GM18861 (cell line): Measurements from ENCODE around the gene RAVER2.
"Not testable (repeated sequence)": the region's sequence is repeated elsewhere in the genome, so short reads cannot be mapped to it uniquely, and the experiment has no call there.

Experiments used
- ATAC-seq: cut with Tn5 transposase; IDR thresholded peaks from one replicate; pipeline ENCODE4 v1.9.1; 2021; ENCODE audit not compliant: unreplicated experiment

Gene RAVER2

DNA sequence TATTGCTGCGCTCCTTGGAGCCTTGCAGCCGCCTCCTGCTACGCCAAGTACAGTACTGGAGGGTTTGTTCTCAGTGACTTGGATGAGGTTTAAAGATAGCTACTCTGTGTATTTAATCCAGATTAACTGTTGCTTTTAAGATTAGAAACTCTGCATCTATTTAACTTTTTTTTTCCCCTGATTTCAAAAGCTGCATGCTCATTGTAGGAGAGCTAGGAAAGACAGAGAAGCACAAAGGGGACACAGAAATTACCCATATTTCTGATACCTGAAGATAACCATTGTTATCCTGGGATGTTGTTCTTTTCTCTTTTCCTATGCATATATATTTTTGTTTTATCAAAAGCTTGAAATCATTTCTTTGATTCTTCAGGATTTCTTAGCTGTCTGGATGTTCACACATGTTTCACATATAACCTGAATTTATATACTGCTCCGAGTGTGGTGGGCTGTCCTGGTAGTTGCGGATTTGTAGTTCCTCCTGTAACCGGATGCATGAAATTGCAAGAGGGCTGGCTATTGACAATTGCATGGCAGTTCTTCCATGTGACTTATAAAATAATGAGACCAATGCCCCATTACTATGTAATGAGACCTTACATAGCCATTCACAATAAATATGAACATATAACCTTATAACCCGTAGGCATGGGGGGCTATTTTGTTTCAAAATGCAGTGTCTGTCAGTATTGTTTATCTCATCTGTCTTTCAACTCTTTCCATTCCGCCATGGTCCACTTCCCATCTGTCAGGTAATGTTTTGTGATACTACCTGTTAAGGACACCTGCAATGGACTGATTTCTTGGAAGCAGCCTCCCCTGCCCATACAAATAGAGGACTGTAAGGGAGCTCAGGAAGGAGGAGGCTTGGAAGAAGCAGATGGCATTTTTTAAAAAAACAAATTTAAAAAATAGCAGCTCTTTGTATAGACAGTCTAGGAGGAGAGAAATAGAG is 1.4 kb downstream of the RAVER2 start:
- ATAC-seq, result no peak

DNA sequence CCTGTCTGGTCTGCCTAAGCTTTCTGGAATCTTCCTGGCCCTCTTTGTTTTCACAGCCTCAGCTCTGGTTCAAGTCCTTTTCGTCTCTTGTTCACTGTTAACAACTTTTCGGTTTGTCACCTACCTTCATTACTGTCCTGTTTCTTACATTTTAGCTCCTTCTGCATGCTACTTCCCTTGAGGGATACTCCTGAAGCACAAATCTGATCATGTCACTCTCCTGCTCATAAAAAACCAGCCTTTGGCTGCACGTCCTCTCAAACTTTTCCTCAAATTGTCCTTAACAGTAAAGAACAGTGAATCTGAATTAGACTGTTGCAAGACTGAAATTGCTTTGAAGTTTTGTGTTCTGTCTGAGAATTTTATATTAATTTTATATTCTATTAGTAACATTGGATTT is 3.3 kb downstream of the RAVER2 start:
- no peak for ATAC-seq

DNA sequence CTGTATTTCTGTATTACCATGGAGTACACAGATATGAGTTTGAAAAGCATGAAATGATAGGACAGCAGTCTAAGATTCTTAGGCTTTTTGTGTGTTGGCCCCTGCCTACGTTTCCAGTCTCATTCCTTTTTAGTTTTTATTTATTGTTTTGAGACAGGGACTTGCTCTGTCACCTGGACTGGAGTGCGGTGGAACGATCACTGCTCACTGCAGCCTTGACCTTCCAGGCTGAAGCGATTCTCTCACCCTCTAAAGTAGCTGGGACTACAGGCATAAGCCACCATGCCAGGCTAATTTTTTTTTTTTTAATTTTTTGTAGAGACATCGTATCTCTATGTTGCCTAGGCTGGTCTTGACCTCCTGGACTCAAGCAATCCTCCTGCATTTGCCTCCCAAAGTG is 3.8 kb downstream of the RAVER2 start:
- no peak for ATAC-seq

DNA sequence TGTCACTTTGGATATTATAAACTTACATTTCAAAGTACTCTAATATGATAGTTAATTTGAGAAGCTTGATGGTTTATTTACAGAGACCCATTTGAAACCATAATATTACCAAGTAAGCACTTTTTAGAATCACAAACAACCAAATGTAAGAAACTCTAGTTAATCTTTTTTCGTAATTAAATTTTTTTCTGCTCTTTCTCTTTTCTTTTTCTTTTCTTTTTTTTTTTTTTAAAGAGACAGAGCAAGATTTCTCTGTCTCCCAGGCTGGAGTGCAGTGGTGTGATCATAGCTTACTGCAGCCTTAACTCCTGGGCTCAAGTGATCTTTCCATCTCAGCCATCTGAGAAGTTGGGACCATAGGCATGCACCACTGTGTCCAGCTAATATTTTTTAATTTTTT is 5.2 kb downstream of the RAVER2 start:
- ATAC-seq, result no peak

DNA sequence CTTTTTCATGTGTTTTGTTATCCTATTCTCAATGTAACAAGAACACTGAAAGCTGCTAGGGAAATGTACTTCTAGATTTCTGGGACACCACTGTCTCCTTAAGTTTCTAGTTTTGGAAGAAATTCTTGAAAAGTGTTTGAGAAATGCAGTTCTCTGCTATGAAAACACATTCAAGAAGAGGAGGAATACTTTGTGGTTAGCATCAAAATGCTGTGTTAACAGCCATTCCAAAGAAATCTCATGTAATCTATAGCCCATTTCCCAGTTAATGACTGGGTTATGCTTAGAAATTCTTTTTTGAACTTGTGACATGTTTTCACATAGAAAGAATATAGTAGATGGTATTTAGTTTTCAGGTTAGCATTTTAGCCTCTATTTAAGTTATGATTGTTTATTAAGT is 6.0 kb downstream of the RAVER2 start:
- no peak for ATAC-seq

DNA sequence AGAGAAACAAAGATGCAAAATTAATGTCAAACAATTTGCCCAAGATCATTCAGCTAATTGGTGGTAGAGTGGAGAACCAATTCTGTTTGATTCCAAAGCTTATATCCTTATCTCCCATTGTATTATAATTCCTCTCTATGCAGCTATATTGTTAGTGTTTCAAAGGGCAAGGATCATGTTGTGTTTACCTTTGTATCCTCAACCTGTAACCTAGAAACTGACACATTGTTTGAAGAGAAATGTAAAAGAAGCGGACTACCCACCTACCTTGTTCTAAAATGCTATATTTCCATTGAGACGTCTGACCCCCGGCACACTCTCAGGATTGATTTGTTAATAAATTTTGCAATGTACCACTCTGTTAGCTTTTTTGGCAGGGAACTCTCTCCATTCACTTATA is 9.3 kb downstream of the RAVER2 start:
- no peak for ATAC-seq

DNA sequence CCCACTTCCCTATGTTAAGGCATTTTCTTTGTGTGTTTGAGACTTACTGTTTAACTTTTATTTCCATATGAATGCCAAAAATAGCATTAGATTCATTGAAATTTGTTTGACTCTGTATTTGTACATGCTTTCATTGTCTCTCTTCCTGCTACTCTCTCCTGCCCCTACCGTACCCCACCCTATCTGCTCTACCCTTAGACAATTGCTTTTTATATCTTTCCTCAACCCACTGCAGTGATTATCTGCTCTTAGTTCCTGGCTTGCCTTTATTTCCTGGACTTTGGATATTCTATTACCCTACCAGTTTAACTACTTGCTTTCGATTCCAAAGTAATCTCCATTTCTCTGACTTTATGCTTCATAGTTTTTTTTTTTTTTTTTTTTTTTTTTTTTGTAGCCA is 10.5 kb downstream of the RAVER2 start:
- no peak for ATAC-seq

DNA sequence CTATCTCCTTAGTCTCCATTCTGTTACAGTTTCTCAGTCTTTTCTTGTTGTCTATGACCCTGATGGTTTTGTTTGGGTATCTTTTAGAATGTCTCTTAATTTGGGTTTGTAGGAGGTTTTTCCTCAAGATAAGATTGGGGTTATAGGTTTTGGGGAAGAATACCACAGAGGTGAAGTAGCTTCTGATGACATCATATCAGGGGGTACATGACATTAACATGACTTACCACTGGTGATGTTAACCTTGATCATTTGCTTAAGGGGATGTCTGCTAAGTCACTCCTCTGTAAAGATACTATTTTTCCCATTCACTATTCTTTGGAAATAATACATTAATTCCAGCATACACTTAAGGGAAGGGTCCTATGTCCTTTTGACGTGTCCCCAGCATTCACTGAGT is 11.9 kb downstream of the RAVER2 start:
- no peak for ATAC-seq

DNA sequence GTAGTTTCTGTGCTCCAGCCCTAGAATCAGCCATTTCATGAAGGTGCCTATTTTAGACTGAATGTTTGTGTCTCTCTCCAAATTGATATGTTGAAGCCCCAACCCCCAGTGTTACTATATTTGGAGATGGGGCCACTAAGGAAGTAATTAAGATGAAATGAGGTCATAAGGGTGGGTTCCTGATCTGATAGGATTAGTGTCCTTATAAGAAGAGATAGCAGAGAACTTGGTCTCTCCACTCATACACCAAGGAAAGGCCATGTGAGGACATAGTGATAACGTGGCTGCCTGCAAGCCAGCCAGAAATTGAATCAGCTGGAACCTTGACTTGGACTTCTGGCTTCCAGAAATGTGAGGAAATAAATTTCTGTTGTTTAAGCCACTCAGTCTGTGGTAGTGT is 12.3 kb downstream of the RAVER2 start:
- ATAC-seq, result no peak

DNA sequence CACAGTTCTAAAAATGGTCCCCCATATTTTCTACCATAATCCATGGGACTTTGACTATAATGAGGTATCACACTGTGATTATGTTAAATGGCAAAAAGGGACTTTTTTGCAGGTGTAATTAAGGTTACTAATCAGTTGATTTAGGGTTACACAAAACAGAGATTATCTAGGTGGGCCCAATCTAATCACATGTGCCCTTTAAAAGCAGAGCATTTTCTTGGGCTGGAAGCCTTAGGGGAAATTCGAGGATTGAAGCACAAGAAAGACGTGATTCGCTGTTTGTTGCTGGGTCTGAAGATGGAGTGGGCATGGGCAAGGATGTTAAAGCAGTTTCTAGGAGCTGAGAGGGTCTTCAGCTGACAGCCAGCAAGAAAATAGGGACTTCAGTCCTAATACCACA is 13.4 kb downstream of the RAVER2 start:
- no peak for ATAC-seq

DNA sequence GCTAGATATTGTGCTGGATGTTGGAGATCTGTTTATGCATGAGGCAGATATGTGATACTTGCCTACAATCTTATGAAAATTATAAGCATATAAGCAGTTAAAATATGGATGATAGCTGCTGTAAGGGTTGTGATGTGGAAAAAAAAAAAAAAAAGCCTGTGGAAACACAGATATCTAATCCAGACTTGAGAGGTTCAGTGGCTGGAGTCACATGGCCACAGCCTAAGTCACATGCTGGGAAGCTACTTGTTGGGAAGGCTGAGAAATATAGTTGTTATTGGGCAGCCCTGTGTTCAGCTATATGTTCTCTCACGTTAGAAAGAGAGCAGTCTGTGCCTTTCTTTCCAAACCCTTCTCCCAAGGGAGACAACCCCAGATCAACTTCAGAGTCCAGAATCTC is 15.1 kb downstream of the RAVER2 start:
- no peak for ATAC-seq

DNA sequence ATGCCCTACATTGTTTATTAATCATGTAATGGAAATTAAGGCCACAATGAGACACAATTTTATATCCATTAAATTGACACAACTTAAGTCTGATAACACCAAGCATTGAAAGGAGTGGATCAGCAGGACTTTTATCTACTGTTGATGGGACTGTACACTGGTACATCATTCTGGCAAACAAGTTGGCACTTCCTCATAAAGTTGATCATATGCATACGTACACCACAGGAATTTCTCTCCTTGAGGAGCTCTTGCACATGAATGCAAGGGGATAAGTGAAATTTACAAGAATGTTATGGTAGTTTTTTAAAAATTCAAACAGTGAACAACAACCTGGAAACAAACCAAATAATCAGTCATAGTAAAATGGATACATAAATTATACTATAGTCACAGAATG is 20.1 kb downstream of the RAVER2 start:
- ATAC-seq, result no peak

DNA sequence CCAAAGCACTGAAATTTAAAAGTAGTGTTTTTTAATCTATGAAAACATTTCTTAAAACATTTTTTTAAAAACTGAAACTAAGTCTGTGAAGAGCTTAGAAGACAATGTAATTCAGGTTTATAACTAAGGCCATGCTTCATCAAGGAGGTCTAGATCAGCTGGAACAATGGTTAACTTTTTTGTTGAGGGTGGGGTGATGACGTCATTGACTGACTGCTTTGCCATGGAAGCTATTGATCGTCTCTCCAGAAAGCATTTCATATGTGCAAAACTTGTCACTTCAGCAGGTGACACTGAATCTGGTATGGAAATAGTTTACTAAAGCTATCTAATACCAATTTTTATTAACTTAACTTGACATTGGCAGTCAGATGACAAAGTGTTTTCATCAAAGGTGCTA is 21.0 kb downstream of the RAVER2 start:
- ATAC-seq, result no peak

DNA sequence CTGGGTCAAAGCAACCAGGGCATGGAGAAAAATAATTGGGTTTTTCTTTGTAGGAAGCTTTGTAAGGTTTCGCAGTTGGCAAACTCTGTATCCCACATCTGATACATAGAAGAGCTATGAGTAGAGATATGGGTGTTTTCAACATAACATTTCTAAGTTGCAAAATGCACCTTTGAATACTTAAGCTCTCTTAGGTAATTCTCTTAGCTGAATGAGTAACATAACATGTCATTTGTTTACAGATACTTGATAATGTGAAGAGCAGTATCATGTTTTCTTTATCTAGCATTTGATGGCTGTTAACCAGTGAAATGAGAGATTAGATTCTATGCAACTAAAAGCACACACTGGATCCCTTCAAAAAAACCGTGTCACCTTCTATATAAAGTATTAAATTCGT is 21.6 kb downstream of the RAVER2 start:
- ATAC-seq, result no peak

DNA sequence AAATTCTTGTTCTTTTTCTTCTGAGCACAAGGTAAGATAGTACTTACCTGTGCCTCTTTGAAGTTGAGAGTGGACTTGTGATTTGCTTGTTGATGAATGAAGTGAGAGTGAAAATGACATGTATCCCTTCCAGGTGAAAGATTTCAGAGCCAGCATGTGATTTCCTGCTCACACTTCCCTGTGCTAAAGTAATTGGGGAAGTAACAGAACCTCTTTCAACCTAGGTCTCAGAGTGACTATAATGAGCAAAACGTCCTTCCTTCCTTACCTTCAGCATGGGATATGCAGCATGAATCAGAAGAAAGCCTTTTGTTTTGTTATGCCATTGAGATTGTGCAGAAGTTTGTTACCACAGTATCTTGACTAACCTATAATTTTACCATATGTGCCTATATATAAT is 24.6 kb downstream of the RAVER2 start:
- no peak for ATAC-seq

DNA sequence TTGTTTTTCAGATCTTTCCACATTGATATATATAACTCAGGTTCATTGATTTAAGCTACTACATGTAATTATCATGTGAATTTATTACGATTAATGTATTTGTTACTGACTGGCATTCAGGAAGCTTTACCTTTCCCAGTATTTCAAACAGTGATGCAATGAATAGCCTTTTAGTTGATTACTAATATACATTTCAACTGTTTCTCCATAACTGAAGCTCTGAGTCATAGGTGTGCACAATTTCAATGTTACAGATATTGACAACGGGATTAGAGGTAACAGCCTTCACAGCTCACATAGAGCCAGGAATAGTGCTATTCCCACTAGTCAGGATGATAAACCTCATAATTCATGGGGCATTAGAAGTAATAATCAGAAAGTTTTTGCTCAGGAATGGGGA is 25.1 kb downstream of the RAVER2 start:
- ATAC-seq, result no peak

DNA sequence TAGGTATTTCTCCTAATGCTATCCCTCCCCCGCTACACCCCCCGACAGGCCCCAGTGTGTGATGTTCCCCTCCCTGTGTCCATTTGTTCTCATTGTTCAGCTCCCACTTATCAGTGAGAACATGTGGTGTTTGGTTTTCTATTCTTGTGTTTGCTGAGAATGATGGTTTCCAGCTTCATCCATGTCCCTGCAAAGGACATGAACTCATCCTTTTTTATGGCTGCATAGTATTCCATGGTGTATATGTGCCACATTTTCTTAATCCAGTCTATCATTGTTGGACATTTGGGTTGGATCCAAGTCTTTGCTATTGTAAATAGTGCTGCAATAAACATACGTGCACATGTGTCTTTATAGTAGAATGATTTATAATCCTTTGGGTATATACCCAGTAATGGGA is 28.4 kb downstream of the RAVER2 start:
- ATAC-seq, result not testable (repeated sequence)

DNA sequence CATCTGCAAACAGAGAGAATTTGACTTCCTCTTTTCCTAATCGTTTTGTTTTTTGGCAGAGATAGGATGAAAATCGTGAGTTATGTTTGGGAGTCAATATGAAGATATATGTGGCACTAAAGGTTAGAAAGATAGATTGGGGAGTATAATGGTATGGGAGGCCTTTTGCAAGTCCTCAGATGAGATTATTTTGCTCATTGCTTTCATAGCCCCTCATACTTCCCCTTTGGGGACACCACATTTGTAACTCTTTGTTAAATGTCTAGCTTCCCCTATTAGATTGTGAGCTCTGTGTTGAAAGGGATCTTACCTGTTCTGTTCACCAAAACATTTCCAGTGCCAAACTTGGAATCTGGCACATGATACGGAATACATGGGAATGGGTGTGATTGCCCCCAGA is 30.2 kb downstream of the RAVER2 start:
- ATAC-seq, result no peak

DNA sequence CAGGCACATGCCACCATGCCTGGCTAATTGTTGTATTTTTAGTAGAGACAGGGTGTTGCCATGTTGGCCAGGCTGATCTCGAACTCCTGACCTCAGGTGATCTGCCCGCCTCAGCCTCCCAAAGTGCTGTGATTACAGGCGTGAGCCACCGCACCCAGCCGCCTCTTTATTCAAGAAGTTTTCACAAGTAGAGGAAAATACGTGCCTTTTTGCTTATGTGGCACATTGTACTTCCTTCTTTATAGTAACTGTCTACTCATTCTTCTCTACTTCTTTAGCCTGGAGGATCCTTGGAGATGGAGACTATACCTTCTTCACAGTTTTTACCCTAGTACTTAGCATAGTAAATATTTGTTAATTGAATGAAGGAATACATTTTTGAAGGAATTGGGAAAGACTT is 37.2 kb downstream of the RAVER2 start:
- not testable (repeated sequence) for ATAC-seq

DNA sequence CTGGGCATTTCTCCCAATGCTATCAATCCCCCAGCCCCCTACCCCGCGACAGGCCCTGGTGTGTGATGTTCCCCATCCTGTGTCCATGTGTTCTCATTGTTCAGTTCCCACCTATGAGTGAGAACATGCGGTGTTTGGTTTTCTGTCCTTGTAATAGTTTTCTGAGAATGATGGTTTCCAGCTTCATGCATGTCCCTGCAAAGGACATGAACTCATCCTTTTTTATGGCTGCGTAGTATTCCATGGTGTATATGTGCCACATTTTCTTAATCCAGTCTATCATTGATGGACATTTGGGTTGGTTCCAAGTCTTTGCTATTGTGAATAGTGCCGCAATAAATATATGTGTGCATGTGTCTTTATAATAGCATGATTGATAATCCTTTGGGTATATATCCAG is 38.0 kb downstream of the RAVER2 start:
- not testable (repeated sequence) for ATAC-seq

DNA sequence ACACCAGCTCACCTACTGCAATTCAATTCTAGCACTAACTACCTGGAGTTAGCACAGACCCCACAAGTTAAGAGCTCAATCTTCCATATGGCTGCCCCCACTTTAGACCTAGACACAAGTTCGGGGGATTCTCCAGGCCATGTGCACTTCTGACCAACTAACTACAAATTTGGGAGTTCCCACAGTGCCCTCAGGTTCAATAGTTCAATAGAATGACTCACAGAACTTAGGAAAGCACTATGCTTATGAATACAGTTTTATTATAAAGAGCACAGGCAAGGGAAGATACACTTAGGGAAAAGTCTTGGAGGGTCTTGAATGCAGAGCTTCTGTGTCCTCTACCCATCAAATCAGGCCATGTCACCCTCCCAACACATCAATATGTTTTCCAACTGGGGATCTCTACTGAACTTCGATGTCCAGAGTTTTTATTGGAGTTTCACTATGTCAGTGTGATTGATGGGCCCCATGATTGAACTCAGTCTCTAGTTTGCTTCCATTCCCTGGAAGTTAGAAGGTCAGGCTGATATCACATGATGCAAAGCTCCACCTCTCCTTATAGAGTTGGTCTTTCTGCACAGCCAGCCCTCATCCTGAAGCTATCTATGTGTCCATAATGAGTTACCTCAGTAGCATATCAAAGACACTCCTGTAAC is 46.1 kb downstream of the RAVER2 start:
- no peak for ATAC-seq

DNA sequence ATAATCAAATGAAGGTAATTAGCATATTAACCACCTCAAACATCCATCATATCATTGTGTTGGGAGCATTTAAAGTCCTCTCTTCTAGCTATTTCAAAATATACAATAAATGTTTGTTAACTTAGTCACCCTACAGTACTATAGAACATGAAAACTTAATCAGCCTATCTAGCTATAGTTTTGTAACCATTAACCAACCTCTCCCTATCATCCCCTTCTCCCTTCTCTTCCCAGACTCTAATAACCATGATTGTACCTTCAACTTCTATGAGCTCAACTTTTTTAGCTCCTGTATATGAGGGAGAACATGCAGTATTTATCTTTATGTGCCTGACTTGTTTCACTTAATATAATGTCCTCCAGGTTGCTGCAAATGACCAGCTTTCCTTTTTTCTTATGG is 54.0 kb downstream of the RAVER2 start:
- no peak for ATAC-seq
